HG03025 (cell line): ENCODE measurements around the gene RBM23.

ENCODE experiments used
- ATAC-seq: cut with Tn5 transposase; IDR thresholded peaks from one replicate; pipeline ENCODE4 v1.9.1; 2021; ENCODE audit warnings: mild to moderate bottlenecking, moderate library complexity; ENCODE audit not compliant: unreplicated experiment, low FRiP score

The RBM23 gene

GRCh38 chr14:22845821-22846625 is 72.9 kb downstream of the RBM23 start:
- ATAC-seq: no peak

- no peak for ATAC-seq
Measured at GRCh38 chr14:22845103-22845394, 73.9 kb downstream of the RBM23 start.

GRCh38 chr14:22844221-22845102 is 74.5 kb downstream of the RBM23 start:
- ATAC-seq: no peak
